Measurements from ENCODE around the gene RNF32.

Gene RNF32

DNA sequence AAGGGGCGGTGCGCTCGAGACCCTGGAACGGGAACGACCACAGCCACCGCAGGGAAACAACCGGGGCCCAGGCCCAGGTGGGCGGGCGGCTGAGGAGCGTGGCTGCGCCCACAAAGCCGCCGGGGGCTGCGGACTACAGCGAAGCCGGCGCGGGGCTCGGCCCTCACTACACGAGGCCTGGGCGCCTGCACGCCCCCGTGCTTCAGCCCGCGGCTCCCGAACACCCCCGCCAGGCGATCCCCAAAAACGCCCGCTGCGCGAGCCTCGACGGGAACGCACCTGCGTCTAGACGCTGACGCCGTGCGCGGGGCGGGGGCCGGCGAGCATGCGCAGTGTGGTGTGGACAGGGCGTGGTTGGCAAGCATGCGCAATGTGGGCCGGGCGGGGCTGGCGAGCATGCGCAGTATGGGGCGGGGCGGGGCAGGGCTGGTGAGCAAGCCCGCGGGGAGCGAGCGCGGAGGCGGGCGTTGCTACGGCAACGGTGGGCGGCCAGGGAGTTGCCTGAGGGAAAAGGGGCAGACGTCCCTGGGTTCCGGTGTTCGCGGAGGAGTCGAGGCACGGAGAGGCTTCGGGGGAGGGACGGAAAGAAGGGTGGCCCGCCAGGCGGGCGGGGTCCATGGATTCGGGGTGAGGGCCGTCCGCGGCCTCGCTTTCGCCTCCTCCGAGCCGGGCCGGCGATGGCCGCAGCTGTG is at the start of gene RNF32:
TSS of gene RNF32 (plus strand) at position 518 of the 692 bp plus-strand sequence. CDS start 3,104 bp downstream, outside the sequence.
- peak; percentile 81 for DNase-seq

DNA sequence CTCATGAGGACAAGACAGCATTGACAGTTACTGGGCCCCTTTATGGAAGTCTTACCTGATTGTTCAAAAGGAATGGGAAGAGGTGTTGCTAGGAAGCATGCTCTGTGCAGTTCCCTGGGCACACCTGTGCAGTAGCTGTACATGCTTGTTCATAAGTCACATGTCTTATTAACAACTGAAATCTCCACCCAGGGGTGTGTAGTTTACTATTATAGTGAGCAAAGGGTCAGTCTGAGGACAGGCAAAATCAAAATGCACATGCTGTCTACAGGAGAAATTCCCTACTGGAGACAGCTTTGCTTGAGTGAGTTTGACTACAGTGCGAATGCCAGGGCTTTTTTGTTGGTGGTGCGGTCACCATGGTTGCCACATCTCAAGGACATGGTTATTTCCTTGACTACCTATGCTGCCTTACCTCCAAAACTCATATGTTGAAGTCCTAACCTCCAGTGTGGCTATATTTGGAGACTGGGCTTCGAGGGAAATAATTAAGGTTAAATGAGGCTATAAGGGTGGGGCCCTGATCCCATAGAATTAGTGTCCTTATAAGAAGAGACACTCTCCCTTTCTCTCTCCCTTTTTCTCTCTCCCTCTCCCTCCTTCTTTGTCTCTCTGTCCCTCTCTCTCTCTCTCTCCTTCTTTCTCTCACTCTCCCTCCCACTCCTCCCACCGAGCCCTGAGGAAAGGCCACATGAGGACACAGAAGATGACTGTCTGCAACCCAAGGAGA is 48.3 kb upstream of the RNF32 start:
- no peak for DNase-seq

DNA sequence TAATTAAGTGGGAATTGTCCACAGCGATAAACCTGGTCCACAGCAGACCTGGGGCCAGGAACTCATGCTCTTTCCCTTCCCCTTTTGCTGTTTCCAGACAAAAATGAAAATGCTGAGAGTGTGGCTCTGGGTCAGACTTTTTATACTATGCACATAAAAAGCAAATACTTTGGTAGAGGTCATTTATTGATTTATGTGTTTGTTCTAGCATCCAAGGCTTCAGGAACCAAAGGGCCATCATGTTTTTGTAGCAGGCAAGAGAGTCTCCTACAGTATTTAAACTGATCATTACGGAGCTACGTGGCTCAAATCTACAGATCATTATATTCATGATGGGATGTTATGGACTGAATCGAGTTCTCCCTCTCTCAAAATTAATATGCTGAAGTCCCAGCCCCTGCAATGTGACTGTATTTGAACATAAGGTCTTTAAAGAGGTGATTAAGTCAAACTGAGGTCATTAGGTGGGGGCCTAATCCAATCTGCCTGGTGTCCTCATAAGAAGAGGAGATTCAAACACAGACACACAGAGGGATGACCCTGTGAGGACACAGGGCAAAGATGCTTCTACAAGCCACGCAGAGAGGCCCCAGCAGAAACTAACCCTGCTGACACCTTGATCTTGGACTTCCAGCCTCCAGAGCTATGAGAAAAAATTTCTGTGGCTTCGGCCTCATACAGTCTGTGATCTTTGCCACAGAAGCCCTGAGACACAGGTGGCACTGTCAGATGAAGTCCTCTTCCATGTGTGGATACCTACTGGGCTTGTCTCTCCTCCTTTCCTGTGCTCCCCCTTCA is 46.1 kb upstream of the RNF32 start:
- DNase-seq: no peak

DNA sequence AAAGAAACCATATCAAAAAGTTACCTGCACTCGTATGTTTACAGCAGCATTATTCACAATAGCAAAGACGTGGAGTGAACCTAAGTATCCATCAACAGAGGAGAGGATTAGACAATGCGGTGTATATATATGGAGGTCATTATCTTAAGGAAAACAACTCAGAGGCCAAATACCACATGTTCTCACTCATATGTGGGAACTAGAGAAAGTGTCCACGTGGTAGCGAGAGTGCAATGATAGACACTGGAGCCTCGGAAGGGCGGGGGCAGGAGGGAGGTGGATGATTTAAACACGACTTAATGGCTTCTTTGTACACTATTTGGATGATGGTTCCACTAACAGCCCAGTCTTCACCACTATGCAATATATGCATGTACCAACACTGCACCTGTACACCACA is 40.1 kb upstream of the RNF32 start:
- DNase-seq: no peak

GRCh38 chr7:156602283-156602682 is 38.3 kb upstream of the RNF32 start:
- DNase-seq: no peak

GRCh38 chr7:156603011-156603410 is 37.6 kb upstream of the RNF32 start:
- DNase-seq: no peak

- DNase-seq: no peak
Observed at GRCh38 chr7:156603629-156604028, 36.9 kb upstream of the RNF32 start.

DNA sequence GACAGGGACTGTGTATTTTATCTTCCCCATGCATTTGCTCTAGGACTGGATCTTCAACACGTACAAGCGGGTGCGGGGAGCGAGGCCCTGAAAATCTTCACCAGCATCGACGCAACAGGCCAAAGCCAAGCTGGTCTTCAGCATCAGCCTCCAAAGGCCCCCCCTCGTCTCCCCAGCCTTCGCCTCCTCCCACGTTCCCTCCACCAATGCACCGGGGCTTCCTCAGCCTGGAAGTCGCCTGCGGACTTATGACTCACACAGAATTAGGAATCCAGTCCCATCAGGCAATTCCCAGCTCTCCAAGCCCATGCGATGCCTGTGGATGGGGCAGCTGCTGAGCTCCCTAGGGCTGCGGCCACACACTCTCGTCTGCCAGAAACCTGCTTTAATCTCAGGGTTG is 36.3 kb upstream of the RNF32 start:
- DNase-seq: no peak

GRCh38 chr7:156604836-156605695 is 35.5 kb upstream of the RNF32 start:
- no peak for DNase-seq

- DNase-seq: no peak
Observed at GRCh38 chr7:156606135-156606534, 34.4 kb upstream of the RNF32 start.

GRCh38 chr7:156606691-156607331 is 33.8 kb upstream of the RNF32 start:
- no peak for DNase-seq

DNA sequence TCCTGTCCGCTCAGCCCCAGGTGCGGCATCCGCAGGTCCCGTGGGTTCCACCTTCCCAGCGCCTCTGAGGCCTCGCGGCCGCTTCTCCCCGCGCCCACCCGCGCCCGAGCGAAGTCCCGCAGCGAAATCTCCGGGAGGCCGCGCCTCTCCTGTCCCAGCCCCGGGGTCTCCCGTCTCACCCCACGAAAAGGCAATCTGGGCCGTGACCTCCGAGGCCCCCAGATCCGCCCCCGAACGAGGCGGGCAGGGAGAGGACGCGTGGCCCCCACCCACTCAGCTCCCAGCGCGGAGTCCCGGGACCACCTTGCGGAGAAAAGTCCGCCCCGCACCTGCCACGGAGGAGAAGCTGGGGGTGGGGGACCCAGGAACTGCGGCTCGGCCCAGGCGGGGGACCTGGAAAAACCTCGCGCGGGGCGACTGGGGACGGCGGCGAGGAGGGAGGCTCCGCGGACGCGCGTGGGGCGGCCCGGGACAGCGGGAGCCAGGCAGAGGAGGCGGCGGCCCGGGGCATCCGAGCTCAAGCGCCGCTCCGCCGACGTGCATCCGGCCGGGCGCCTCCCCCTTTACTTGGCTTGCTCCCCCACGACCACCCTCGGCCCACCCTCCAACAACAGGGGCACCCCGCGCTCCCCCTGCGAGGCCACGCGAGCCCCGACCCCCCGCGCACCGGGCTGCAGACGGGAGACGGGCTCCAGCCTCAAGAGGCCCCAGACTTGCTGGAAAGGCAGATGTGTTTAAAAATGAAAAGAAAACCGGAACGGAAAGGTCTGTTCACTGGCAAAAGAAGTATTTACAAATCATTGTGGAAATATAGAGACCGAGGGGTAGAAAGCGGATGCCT is 33.0 kb upstream of the RNF32 start:
- DNase-seq: no peak

DNA sequence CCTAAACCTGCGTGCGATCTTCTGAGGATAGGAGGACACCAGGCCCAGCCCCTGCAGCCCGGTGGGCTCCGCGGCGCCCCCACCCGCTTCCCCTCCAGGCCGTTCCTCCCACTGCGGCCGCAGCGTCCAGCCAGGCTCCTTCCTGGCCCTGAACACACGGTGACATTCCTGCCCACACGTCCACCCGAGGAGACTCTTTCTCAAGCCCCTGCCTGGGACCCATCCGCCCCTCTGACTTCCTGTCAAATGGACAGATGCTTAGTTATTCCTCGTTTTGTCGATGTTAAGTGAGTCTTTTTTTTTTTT is 32.4 kb upstream of the RNF32 start:
- no peak for DNase-seq

GRCh38 chr7:156609010-156609877 is 31.3 kb upstream of the RNF32 start:
- DNase-seq: no peak

- DNase-seq: no peak
Observed at GRCh38 chr7:156610130-156610529, 30.4 kb upstream of the RNF32 start.

GRCh38 chr7:156610601-156611000 is 30.0 kb upstream of the RNF32 start:
- DNase-seq: no peak

- no peak for DNase-seq
Observed at GRCh38 chr7:156611014-156612010, 29.3 kb upstream of the RNF32 start.

DNA sequence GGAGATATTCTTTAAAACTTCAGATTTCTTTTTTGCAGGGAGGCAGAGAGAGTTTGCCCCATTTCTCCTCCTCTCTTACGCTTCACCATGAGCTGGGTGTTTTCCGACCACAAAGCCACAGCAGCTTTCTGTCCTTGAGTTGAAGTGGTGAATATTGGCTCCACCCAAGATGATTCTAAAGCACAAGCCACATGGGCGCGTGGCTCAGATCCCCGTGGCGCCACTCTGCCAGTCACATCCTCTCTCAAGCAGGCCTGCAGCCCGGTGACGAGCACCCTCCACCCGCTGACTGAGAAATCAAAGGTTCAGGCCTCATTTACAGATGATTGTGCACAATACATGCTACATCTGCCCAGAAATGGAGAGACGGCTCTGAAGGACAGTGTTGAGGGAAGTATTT is 27.6 kb upstream of the RNF32 start:
- peak; percentile 18 for DNase-seq
